Right atrium auricular region (tissue), 2 donors: ENCODE results near the gene FGF14. TPM values are rescaled to one million over a fixed set of nuclear protein-coding genes. Genes with fewer than 3 reads are reported as not detected.
"Not testable (repeated sequence)": the region's sequence is repeated elsewhere in the genome, so short reads cannot be mapped to it uniquely, and the experiment has no call there.

Experiments used
- DNase-seq: peaks from one replicate; pipeline ENCODE4 v3.0.0-alpha.2; 2019; ENCODE audit warnings: low spot score
- H3K27ac ChIP-seq, 2 donors: fragments of 200-600 bp; sonication (generic); 1 replicate in 1 of 2; 2 replicates in 1 of 2; pipeline ENCODE4 v1.5.1; 2016 to 2019
- H3K27me3 ChIP-seq, 2 donors: fragments of 200-600 bp; sonication (generic); one replicate each; pipeline versions ENCODE4 v1.5.1 to v1.6.0; 2017 to 2019
- H3K36me3 ChIP-seq: fragments of 200-600 bp; sonication (generic); one replicate; pipeline ENCODE4 v1.5.1; 2016
- H3K4me1 ChIP-seq, 2 donors: fragments of 200-600 bp; sonication (generic); one replicate each; pipeline versions ENCODE4 v1.5.1 to v1.6.0; 2017 to 2019
- H3K4me3 ChIP-seq, 2 donors: fragments of 200-600 bp; sonication (generic); 1 replicate in 1 of 2; 2 replicates in 1 of 2; pipeline ENCODE4 v1.5.1; 2017 to 2019; ENCODE audit warnings: mild to moderate bottlenecking in 1 of 2, moderate library complexity in 1 of 2
- H3K9me3 ChIP-seq, 2 donors: fragments of 200-600 bp; sonication (generic); one replicate each; pipeline ENCODE4 v1.5.1; 2019
- total RNA-seq, 2 donors: library from RNA; depleted of rRNA; stranded (reverse); fragments of >200 nt; gene quantifications; one replicate each; pipeline ENCODE4 v1.1.0, GENCODE V29; 2016
- TF ChIP-seq, protein P1 (sequence below), 2 donors: fragments of 200-600 bp; sonication (generic); IDR thresholded peaks; one replicate each; pipeline ENCODE4 v1.5.1; 2019; ENCODE audit warnings: antibody characterized with exemption in 2 of 2

FGF14 gene
- total RNA-seq, 2 donors from 2014 or later: 1.3 to 1.7 TPM

DNA sequence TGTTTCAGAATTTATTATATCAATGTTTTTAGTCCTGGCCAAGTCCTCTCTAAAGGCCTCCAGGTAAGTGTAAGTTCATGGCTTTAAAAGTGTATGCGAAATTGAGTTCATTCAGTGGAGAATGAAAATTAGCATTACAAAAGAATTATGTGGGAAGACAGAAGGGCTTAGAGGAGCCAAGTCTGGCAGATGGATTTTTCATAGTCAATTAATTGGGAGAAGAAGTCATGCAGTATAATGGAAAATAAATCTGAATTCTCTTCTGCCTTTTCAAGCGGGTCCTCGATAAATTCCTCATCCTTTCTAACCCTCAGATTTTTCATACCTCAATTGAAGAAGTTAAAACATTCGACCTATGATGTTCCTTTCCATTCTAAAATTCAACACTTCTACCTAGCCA is 555.1 kb downstream of the FGF14 start:
- Histone ChIP-seq H3K4me1 (no peaks in the 10 kb centered on the region), H3K4me3 (no peak overlapping the region), H3K27me3 (no peaks in the 10 kb centered on the region), H3K27ac (no peak overlapping the region), H3K36me3 (no peaks in the 10 kb centered on the region), H3K9me3 (no peaks in the 10 kb centered on the region)
- DNase-seq: no peak
- TF ChIP-seq, protein P1, sequence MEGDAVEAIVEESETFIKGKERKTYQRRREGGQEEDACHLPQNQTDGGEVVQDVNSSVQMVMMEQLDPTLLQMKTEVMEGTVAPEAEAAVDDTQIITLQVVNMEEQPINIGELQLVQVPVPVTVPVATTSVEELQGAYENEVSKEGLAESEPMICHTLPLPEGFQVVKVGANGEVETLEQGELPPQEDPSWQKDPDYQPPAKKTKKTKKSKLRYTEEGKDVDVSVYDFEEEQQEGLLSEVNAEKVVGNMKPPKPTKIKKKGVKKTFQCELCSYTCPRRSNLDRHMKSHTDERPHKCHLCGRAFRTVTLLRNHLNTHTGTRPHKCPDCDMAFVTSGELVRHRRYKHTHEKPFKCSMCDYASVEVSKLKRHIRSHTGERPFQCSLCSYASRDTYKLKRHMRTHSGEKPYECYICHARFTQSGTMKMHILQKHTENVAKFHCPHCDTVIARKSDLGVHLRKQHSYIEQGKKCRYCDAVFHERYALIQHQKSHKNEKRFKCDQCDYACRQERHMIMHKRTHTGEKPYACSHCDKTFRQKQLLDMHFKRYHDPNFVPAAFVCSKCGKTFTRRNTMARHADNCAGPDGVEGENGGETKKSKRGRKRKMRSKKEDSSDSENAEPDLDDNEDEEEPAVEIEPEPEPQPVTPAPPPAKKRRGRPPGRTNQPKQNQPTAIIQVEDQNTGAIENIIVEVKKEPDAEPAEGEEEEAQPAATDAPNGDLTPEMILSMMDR (IDR thresholded peaks at IDR 0.05): no peak

DNA sequence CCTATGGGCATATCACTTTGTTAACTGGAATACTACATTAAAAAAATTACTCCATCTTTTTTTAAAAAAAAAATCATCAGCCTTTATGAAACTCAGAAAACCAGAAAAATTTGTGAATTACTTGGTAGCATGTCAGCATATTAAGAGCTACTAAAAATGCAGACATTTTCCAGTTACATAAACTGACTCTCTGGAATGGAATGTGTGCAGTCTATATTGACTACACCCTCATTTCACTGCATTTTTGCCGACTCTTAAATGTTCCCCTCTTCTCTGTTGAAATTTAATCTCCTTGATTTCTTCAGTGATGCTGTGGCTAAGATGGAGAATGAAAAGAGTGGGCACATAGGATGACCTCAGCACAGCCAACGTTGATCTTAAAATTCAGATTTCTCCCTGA is 555.6 kb downstream of the FGF14 start:
- no peaks in the 10 kb centered on the region for H3K4me1 ChIP-seq
- no peaks in the 10 kb centered on the region for H3K36me3 ChIP-seq
- H3K4me3 ChIP-seq: no peak overlapping the region
- no peak overlapping the region for H3K27ac ChIP-seq
- H3K9me3 ChIP-seq: no peaks in the 10 kb centered on the region
- no peaks in the 10 kb centered on the region for H3K27me3 ChIP-seq
- TF ChIP-seq, protein P1 (IDR thresholded peaks at IDR 0.05): no peak
- no peak for DNase-seq

DNA sequence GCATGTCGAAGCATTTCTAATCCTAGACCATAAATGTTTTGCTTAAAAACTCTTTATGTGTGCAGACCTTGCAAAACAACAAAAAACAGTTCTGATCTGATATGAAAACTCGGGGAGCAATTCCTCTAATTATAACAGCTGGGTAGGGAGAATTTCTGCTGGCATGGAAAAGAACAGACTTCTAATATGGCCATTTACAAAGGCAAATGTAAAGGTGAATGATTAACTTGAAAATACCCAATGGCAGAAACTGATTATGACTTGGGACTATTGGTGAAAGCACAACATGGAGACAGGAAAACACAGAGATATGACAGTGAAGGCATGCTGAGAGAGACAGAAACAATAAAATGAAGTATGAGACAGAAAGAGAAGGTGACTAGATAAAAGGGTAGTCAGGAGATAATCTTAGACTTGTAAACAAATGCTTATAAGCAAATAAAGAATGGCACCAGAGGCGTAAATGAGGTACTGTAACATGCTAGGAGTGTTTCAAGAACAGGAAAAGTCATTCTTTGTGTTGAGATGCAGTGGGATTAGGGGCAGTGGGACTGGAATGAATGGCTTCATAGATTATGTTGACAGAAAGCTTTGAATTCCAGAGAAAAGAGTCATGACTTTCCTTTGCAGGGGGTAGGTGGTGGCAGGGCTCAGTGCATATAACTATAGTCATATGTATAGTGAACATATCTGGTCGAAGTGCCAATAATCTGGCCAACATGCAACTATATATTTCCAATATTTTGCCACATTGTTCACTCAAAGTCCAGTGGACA is 556.4 kb downstream of the FGF14 start:
- TF ChIP-seq, protein P1 (IDR thresholded peaks at IDR 0.05): no peak
- H3K36me3 ChIP-seq: no peaks in the 10 kb centered on the region
- no peak overlapping the region for H3K27ac ChIP-seq
- H3K4me3 ChIP-seq: no peak overlapping the region
- no peaks in the 10 kb centered on the region for H3K9me3 ChIP-seq
- H3K27me3 ChIP-seq: no peaks in the 10 kb centered on the region
- no peak for DNase-seq
- no peaks in the 10 kb centered on the region for H3K4me1 ChIP-seq

DNA sequence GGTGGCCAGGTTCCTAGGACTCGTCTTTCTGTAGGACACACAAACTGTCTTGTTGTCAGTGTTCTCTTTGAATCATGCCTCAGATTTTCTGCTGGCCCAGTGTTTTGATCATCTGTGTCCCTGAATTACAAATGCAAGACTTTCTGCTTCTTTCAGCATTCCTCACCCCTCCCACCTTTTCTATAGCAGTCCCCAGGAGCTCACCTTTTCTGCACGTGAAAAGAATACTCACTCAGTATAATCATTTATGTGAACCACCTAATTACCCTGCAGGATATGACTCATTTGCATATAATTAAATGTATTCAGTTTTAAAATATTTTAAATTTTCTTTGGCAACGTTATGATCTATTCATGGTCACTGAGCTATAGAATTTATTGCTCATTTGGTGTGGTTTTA is 560.1 kb downstream of the FGF14 start:
- H3K27ac ChIP-seq: no peak overlapping the region
- DNase-seq: no peak
- no peak overlapping the region for H3K4me3 ChIP-seq
- no peaks in the 10 kb centered on the region for H3K4me1 ChIP-seq
- no peaks in the 10 kb centered on the region for H3K9me3 ChIP-seq
- H3K27me3 ChIP-seq: no peaks in the 10 kb centered on the region
- TF ChIP-seq, protein P1 (IDR thresholded peaks at IDR 0.05): no peak
- no peaks in the 10 kb centered on the region for H3K36me3 ChIP-seq

DNA sequence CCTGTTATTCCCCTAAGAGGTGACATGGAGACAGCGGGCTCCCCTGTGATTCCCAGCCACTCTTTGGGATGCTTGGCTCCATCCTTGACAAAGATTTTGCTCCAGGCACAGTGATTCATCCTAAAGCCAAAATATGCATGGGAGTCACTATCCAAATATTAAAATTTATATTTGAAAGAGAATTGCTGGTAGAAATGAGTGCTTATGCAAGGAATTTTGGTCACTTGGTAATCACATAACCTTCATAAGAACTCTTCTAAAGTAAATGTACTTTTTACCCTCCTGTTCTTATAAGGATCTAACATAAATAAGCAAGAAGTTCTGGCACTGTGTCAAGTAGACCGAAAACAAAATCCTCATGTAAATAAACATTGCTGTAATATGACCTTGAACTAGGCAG is 563.5 kb downstream of the FGF14 start:
- H3K27me3 ChIP-seq: no peaks in the 10 kb centered on the region
- DNase-seq: no peak
- H3K27ac ChIP-seq: no peak overlapping the region
- TF ChIP-seq, protein P1 (IDR thresholded peaks at IDR 0.05): no peak
- H3K9me3 ChIP-seq: no peaks in the 10 kb centered on the region
- no peak overlapping the region for H3K4me3 ChIP-seq
- H3K4me1 ChIP-seq: no peaks in the 10 kb centered on the region
- H3K36me3 ChIP-seq: no peaks in the 10 kb centered on the region

DNA sequence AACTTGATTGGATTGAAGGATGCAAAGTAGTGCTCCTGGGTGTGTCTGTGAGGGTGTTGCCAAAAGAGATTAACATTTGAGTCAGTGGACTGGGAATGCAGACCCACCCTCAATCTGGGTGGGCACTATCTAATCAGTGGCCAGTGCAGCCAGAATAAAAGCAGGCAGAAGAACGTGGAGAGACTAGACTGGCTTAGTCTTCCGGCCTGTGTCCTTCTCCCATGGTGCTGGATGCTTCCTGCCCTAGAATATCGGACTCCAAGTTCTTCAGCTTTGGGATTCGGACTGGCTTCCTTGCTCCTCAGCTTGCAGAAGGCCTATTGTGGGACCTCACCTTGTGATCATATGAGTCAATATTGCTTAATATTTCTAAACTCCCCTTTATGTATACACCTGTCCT is 564.1 kb downstream of the FGF14 start:
- H3K27ac ChIP-seq, H3K36me3 ChIP-seq, DNase-seq, H3K4me1 ChIP-seq, H3K27me3 ChIP-seq, H3K4me3 ChIP-seq, H3K9me3 ChIP-seq: not testable (repeated sequence)
